Measurements from ENCODE around the gene ZNF205.
A peak's percentile ranks its signal among the peaks of the same experiment; 100 is the strongest.
"Not testable (repeated sequence)": the region's sequence is repeated elsewhere in the genome, so short reads cannot be mapped to it uniquely, and the experiment has no call there.

The ZNF205 gene

DNA sequence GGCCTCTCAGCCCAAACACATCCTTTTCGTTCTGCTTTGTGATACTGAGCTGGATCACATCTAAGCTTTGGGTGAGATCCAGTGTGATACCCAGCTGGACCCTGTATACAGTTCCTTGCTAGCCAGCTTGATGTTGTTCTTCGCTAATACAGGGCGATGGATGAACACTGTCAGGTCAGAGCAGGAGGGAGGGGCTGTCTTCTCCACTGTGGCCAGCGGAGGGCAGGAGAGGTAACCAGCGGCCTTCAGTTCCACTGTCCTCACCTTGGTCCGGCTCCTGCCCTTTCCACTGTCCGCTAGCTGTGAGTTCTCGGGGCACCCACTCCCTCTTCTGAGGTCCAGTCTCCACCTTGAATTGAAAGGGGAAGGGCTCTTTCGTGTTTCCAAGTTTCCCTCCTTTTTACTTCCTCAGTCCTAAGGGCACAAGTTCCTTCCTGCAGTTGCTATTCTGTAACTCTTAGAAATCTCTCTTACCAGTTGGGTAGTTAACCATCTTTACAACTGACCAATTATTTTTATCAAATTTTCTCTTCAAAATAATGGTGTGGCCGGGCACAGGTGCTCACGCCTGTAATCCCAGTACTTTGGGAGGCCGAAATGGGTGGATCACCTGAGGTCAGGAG lies 19.5 kb downstream of the ZNF205 start:
- peak; percentile 82 for DNase-seq (ENCODE audit: low read depth, low spot score)

DNA sequence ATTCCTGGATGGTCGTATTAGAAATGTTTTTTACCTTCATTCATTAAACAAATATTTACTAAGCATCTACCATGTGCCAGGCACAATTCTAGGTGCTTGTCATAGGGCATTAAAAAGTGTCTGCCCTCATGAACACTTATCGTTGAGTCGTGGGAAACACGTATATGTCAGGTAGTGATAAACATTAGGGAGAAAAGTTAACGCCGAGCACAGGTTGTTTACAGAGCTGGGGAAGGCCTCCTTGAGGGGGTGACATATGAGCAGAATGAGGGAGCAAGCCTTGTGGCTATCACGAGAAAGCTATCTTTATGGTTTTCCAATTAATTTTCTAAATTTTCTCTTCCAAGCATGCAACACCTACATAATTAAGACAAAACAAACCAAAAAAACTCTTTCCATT lies 21.5 kb downstream of the ZNF205 start:
- DNase-seq (ENCODE audit: low read depth, low spot score), result no peak

GRCh38 chr16:3134338-3135125 lies 22.1 kb downstream of the ZNF205 start, which contains the start of gene ZNF213:
Gene ZNF213, plus strand, starts transcription at chr16:3135029. Its CDS starts 2,252 bp downstream, at chr16:3137281.
- DNase-seq (ENCODE audit: low read depth, low spot score), result peak; percentile 99

DNA sequence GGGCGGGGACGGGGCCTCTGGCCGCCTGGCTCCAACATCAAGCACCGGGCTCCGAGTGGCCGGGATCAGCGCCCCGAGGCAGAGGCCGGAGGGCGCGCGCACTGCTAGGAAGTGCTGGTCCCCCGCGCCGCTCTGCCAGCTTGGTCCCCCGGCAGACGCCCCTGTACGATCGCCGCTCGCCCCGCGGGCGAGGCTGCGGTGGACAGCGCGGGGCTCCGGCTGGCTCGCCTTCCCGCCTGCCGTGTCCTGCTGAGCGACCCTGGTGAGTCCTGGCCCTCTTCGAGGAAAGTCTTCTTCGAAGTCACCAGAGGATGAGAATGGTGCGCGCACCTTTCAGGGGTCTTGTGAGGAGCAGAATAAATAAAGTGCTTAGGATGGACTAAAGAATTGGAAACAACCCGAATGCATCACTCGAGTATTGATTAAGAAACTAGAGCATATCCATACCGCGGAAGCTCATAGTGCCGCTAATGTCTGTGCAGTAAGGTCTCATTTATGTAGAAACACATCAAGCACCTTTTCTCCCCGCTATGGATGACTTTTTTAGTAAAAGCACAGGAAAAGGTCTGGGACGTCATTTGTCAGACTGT lies 22.8 kb downstream of the ZNF205 start:
- no peak for DNase-seq (ENCODE audit: low read depth, low spot score)

DNA sequence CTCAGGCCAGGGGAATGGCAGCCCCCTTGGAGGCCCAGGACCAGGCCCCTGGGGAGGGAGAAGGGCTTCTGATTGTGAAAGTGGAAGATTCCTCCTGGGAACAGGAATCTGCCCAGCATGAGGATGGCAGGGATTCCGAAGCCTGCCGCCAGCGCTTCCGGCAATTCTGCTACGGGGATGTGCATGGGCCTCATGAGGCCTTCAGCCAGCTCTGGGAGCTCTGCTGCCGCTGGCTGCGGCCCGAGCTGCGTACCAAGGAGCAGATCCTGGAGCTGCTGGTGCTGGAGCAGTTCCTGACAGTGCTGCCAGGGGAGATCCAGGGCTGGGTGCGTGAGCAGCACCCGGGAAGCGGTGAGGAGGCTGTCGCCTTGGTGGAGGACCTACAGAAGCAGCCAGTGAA lies 24.9 kb downstream of the ZNF205 start:
- DNase-seq (ENCODE audit: low read depth, low spot score), result no peak

- DNase-seq (ENCODE audit: low read depth, low spot score), result no peak
These were observed 26.0 kb downstream of the ZNF205 start for GRCh38 chr16:3138342-3138741.

GRCh38 chr16:3138823-3139426 lies 26.5 kb downstream of the ZNF205 start:
- no peak for DNase-seq (ENCODE audit: low read depth, low spot score)

DNA sequence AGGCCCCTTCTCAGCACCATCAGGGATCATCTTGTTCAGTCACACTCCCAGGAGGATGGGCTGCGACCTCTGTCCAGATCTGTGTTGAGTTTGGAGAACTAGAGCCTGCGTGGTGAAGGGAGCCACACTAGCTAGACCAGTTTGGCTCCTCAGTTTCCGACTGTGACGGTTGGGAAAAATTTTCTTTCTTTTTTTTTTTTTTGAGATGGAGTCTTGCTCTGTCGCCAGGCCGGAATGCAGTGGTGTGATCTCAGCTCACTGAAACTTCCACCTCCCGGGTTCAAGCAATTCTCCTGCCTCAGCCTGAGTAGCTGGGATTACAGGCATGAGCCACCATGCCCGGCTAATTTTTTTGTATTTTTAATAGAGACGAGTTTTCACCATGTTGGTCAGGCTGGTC lies 27.2 kb downstream of the ZNF205 start:
- not testable (repeated sequence) for DNase-seq (ENCODE audit: low read depth, low spot score)

GRCh38 chr16:3140603-3141427 lies 28.4 kb downstream of the ZNF205 start:
- DNase-seq (ENCODE audit: low read depth, low spot score), result no peak

DNA sequence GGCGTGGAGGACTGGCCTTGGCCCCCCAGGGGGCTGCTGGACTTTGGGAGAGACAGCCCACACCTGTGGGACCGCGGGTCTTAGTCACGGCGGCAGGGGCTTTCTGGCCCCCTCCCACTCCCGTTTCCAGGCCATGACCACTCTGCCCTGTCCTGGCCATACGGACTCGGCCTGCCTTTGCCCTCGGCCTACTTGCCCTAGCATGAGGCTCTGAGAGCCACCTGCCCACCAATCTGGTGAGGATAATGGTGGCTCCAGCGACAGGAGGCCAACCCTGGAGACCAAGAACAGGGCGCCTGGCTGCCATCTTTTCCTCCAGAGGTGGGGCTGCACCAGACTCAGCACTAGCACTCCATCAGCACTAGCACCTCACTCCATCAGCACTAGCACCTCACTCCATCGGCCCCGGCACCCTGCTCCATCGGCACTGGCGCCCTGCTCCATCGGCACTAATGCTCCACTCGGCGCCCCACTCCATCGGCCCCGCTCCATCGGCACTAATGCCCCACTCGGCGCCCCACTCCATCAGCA lies 29.5 kb downstream of the ZNF205 start:
- DNase-seq (ENCODE audit: low read depth, low spot score), result no peak

DNA sequence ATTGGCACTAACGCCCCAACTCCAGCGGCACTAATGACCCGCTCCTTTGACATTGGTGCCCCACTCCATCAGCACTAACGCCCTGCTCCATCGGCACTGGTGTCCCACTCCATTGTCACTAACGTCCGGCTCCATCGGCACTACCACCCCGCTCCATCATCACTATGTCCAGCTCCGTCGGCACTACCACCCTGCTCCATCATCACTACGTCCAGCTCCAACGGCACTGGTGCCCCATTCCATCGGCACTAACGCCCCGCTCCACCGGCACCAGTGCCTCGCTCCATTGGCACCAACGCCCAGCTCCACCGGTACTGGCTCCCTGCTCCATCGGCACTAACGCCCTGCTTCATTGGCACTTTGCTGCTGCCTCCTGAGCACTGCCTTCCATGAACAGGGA lies 29.9 kb downstream of the ZNF205 start:
- DNase-seq (ENCODE audit: low read depth, low spot score), result no peak

DNA sequence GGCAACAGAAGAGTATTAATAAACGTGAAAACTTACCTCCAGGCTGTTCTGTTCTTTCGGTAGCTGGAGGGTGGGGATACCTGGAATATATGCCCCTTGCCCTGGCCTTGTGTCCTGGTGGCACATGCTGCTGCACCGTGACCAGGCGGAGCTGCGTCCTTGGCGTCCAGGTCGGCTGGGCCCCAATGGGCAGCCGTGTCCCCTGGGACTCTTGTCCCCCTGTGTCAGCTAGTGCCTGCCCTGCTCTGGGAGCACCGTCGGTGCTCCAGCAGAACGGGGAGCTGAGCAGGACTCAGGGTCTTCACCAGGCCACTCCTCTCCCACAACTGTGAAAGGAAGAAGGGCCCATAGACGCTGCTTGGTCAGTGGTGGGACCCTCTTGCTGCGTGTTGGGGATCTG lies 30.4 kb downstream of the ZNF205 start:
- no peak for DNase-seq (ENCODE audit: low read depth, low spot score)

GRCh38 chr16:3143189-3143588 lies 30.8 kb downstream of the ZNF205 start:
- no peak for DNase-seq (ENCODE audit: low read depth, low spot score)

DNA sequence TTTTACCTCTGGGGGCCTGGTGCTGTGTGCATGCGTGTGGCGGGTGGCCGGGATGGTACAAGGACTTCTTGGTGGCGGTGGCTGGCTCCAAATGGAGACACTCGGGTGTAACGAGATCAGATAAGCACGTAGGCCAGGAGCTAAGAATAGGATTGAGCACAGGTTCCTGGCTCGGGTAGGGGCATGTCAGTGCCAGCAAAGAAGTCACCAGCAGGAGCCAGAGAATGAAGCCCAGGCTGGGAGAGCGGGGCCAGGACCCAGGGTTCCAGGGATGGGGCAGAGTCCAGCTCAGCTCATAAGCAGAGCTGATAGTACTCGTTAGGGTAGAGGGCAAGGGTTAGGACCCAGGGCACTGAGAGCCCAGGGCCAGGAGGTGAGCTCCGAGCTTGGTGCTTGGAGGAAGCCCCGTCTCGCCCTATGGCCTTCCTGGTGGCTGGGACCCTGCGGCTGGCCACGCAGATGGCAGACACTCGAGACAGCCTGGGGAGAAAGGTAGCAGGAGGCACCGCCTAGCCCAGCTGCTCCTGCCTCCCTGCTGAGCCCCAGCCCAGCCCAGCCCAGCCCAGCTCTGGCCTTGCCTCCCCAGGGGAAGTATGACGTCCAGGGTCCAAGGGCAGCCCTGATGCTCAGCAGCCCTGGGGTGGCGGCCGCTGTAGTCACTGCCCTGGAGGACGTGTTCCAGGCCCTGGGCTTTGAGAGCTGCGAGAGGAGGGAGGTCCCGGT lies 31.4 kb downstream of the ZNF205 start:
- DNase-seq (ENCODE audit: low read depth, low spot score), result no peak

DNA sequence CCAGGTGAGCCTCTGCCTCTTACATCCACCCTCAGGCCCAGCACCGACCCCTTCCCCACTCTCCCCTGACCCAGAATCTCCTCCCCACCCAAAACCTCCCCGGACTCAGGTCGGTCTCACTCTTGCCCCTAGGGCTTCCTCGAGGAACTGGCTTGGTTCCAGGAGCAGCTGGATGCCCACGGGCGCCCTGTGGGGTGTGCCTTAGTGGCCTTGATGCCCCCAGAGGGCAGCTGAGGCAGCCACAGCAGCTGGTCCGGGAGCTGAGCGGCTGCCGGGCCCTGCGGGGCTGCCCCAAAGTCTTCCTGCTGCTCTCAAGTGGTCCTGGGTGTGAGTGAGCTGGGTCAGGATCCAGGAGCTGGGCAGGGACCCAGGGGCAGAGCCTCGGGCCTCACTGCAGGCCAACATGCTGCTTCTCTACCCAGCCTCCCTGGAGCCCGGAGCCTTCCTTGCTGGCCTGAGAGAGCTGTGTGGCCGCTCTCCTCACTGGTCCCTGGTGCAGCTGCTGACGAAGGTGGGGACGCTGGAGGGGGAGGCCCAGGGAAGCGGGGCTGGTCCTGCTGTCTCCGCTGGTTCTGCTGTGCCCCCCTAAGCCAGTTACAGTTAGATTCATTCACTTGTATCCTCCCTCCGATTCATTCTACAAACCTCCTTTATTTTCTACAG lies 32.1 kb downstream of the ZNF205 start:
- no peak for DNase-seq (ENCODE audit: low read depth, low spot score)

GRCh38 chr16:3145151-3145550 lies 32.8 kb downstream of the ZNF205 start:
- DNase-seq (ENCODE audit: low read depth, low spot score), result no peak

GRCh38 chr16:3145660-3146059 lies 33.3 kb downstream of the ZNF205 start:
- no peak for DNase-seq (ENCODE audit: low read depth, low spot score)

GRCh38 chr16:3147046-3147756 lies 34.8 kb downstream of the ZNF205 start:
- DNase-seq (ENCODE audit: low read depth, low spot score), result no peak

DNA sequence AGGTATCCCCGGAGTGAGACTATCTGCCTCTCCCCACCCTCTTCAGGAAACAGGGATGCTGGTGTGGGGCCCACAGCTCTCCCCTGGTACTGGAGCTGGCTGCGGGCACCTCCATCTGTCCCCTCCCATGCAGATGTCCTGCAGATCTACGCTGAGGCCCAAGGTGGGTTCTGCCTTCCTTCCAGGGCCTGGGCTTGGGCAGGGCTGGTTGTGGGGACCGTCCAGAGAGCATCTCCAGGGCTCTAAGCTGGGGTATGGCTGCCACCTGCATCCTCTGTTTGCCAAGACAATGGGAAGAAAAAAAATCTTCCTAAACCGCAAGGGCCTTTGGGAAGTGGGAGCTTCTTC lies 35.3 kb downstream of the ZNF205 start:
- no peak for DNase-seq (ENCODE audit: low read depth, low spot score)

Data from ELF-1 (cell line).